Adrenal gland (tissue), 5 donors: Measurements from ENCODE around the gene ATG14.

Experiments
- POLR2A ChIP-seq, 2 donors: fragments of 450-650 bp; IDR thresholded peaks; one replicate each; pipeline ENCODE4 v1.6.1; 2017; ENCODE audit warnings: antibody characterized with exemption in 2 of 2, mild to moderate bottlenecking in 2 of 2, moderate library complexity in 1 of 2
- TF ChIP-seq, protein P1 (sequence below), 6 experiments: fragments of 450-650 bp in 4 of 6; fragments of 200-600 bp in 2 of 6; sonication (generic) in 1 of 6; IDR thresholded peaks; 1 replicate in 5 of 6; 2 replicates in 1 of 6; pipeline versions ENCODE4 v1.5.1 to v1.8.0; 2016 to 2021; ENCODE audit warnings: antibody characterized with exemption in 6 of 6, mild to moderate bottlenecking in 2 of 6, moderate library complexity in 1 of 6
- donor health status: DM: no; HTN: no; CAD: no.

DNA sequence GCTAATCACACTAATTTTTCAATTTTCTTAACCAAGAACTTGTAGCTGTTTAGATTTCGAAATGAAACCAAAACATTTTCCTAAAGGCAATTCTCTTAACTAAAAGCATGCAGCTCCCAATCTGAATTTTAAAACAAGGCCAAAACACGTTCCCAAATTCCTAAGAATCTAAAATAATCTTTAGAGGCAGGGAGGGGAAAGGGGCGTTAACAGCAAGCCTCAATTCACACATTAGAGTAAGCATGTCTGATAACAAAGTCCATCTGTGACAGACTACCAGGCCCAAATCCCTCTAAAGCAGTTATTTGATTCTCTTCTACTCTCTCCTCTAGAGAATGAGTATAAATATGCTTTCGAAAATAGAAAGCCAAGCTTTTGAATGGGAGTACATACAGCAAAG lies 754 bp downstream of the ATG14 start:
- TF ChIP-seq, protein P1, sequence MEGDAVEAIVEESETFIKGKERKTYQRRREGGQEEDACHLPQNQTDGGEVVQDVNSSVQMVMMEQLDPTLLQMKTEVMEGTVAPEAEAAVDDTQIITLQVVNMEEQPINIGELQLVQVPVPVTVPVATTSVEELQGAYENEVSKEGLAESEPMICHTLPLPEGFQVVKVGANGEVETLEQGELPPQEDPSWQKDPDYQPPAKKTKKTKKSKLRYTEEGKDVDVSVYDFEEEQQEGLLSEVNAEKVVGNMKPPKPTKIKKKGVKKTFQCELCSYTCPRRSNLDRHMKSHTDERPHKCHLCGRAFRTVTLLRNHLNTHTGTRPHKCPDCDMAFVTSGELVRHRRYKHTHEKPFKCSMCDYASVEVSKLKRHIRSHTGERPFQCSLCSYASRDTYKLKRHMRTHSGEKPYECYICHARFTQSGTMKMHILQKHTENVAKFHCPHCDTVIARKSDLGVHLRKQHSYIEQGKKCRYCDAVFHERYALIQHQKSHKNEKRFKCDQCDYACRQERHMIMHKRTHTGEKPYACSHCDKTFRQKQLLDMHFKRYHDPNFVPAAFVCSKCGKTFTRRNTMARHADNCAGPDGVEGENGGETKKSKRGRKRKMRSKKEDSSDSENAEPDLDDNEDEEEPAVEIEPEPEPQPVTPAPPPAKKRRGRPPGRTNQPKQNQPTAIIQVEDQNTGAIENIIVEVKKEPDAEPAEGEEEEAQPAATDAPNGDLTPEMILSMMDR (IDR thresholded peaks at IDR 0.05): no peak
- no peak for TF ChIP-seq POLR2A (IDR thresholded peaks at IDR 0.05)
